ENCODE measurements around the gene LRRC17.
"Not testable (repeated sequence)": the region's sequence is repeated elsewhere in the genome, so short reads cannot be mapped to it uniquely, and the experiment has no call there.

Gene LRRC17

DNA sequence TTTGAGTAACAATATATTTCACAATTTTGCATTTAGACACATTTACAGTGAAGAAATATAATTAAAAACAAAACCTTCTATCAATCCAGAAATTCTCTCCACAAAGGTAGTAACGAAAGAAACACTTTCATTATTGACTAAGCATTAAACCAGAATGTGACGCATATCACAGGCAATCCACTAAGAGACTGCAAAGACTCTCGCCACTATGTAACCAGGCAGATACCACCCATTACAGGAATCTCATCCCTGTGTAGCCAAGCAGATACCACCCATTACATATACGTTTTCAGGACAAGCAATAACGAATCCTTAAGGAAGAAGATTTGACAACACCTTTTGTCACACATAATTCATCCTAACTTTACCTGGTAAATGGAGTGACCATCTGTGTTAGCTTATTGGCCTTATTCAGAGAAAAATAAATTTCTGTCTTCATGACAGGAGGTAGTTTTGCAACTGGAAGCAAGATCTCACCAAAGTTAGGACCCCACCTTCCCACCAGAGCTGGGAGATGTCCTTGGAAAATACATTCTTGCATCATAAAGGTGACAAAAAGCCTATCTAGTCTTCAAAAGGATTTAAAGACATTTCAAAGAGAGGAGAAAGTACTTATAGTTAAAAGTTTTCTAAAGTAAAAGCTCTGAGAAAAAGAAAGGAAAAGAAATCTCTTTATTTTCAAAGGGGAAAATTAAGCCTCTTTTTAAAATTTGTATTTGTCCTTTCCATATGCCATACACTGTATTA, 30.8 kb downstream of the LRRC17 start:
- no peak for DNase-seq

GRCh38 chr7:102944241-102944640, 31.4 kb downstream of the LRRC17 start:
- no peak for DNase-seq

DNA sequence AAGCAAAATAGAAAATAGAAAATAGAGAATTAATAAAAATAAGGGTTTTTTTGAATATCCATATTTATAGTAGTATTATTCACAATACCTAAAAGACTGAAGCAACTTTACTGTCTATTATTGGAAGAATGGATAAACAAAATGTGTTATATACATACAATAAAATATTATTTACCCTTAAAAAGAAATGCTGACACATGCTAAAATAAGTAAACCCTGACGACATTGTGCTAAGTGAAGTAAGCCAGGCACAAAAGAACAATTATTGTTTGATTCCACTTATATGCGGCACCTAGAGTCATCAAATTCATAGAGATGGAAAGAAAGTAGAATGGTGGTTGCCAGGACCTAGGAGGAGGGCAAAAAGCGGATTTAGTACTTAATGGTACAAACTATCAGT, 39.0 kb downstream of the LRRC17 start:
- no peak for DNase-seq

GRCh38 chr7:102953406-102953805, 40.6 kb downstream of the LRRC17 start:
- no peak for DNase-seq

DNA sequence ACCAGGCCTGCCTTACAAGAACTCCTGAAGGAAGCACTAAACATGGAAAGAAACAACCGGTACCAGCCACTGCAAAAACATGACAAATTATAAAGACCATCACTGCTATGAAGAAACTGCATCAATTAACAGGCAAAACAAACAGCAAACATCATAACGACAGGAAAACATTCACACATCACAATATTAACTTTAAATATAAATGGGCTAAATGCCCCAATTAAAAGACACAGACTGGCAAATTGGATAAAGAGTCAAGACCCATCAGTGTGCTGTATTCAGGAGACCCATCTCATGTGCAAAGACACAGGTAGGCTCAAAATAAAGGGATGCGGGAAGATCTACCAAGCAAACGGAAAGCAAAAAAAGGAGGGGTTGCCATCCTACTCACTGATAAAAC, 41.6 kb downstream of the LRRC17 start:
- not testable (repeated sequence) for DNase-seq

DNA sequence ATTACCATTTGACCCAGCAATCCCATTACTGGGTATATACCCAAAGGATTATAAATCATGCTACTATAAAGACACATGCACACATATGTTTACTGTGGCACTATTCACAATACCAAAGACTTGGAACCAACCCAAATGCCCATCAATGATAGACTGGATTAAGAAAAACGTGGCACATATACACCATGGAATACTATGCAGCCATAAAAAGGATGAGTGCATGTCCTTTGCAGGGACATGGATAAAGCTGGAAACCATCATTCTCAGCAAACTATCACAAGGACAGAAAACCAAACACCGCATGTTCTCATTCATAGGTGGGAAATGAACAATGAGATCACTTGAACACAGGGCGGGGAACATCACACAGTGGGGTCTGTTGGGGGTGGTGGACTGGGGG, 45.2 kb downstream of the LRRC17 start:
- DNase-seq, result not testable (repeated sequence)

DNA sequence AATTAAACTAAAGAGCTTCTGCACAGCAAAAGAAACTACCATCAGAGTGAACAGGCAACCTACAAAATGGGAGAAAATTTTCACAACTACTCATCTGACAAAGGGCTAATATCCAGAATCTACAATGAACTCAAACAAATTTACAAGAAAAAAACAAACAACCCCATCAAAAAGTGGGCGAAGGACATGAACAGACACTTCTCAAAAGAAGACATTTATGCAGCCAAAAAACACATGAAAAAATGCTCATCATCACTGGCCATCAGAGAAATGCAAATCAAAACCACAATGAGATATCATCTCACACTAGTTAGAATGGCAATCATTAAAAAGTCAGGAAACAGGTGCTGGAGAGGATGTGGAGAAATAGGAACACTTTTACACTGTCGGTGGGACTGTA, 49.2 kb downstream of the LRRC17 start:
- not testable (repeated sequence) for DNase-seq

DNA sequence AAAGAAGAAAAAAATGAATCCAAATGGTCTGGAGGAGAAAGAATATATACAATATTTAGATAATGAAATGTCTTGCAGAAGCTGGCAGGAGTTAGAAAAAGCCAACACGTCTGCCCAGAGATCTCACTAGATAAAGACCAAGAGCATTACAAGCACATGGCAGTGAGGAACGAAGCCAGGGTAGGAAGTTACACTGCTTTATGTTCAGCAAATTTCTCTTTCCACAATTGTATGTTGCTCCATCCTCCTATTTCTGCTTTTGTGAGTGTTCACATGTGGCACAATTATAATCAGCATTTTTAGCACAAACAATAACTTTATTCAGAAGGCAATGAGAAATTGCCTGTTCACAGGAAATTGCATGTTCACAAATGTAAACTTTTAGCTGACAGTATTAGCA, 53.7 kb downstream of the LRRC17 start:
- DNase-seq, result no peak

DNA sequence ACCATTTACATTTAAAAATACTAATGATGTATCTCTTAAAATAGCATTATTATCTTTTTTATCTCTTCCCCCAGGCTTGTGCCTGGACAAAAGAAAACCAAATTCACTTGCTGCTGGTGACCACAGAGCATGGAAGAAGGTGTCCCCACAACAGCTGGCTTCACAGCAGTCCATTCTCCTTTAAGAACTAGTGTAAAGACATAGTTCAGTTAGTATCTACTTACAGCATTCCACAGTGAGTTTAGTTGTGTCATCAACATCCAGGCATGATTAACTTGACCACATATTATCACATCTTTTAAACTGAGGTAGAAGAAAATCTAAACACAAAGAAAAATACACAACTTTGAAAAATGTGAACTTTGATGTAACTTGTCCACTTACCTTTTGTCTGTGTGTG, 55.0 kb downstream of the LRRC17 start:
- no peak for DNase-seq

DNA sequence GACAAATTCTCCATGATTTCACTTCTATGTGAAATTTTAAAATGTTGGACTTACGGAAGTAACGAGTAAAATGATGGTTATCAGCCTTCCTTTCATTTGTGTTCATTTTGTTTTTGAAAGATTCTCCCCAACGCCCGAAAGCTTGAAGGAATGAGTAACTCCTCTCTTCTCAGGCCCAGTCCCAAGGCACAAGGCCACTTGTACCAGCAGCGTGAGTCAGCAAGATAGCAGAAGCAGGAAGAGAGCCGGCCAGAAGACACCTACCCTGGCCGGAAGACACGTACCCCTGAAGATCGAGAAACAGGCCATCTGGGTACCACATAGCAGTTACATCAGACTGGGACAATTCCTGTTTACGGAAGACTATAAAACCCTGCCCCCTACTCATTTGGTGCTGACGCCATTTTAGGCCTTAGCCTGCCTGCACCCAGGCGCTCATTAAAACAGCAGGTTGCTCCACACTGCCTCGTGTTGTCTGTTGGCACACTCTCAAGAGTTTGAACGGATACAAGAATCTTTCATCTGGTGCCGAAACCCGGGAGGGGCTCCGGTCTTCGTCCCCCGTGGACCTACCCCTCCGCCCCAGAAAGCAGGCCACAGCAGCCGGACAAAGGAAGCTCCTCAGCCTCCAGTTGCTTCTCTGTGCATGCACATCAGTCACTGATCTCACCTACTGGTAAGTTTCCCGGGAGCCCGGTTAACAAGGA, 60.4 kb downstream of the LRRC17 start:
- no peak for DNase-seq

DNA sequence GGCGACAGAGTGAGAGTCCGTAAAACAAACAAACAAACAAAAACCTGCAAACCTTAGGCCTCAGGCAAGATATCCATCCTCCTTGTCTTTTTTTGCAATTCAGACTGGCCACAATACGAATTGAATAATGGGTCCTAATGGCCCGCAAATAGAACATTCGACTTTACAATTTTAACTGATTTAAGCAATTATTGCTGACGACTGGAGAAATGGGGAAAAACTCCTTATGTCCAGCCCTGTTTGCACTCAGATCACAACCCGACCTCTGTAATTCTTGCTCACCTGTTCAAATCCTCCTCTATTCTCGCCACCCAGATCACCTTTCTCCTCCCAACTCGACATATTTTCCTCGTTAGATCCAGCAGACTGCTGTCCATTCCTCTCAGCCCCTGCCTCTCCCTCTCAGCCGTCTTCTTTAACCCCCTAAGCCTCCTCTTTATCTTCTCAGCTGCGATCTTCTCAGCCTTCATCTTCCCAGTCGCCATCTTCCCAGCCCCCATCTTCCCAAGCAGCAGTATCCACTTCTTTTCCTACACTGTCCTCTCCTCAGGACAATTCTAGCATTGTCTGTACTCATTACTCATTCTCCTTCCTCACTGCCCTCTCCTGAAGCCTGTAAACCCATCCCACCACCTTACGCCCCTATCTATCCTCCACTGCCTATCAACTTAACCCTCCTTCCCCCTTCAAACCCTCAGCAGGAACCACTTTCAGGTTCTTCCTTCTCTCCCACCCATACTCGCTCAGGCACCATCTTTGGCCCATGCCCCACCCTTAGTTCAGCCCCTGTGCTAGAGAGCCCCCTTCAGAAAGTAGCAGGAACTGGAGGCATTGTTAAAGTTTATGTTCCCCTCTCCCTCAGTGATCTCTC, 61.8 kb downstream of the LRRC17 start:
- no peak for DNase-seq

GRCh38 chr7:102975854-102976253, 63.1 kb downstream of the LRRC17 start:
- DNase-seq, result no peak

GRCh38 chr7:102976493-102976892, 63.7 kb downstream of the LRRC17 start:
- no peak for DNase-seq

- not testable (repeated sequence) for DNase-seq
Observed at GRCh38 chr7:102977586-102977985, 64.8 kb downstream of the LRRC17 start.

GRCh38 chr7:102978284-102978683, 65.5 kb downstream of the LRRC17 start:
- no peak for DNase-seq

- no peak for DNase-seq
Observed at GRCh38 chr7:102979670-102980069, 66.9 kb downstream of the LRRC17 start.

- no peak for DNase-seq
Observed at GRCh38 chr7:102981451-102981850, 68.7 kb downstream of the LRRC17 start.

DNA sequence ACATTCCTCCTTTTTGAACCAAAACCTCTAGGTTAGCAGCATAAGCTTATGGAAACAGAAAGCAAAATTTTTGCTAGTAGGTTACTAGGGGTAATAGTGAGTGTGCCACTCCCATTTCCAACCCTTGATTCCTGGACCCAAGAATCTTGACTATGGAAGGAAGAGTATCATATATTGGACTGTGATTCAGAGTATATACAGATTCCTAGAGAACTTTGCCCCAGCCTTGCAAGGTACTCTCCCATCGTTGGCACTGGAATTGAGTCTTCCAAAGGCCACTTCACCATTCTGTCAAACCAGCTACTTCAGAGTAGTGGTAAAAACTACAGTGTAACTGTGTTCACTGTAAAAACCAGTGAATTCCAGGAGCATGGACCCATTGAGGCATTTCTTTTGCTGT, 69.4 kb downstream of the LRRC17 start:
- DNase-seq, result no peak

- no peak for DNase-seq
Observed at GRCh38 chr7:102983602-102984001, 70.8 kb downstream of the LRRC17 start.

DNA sequence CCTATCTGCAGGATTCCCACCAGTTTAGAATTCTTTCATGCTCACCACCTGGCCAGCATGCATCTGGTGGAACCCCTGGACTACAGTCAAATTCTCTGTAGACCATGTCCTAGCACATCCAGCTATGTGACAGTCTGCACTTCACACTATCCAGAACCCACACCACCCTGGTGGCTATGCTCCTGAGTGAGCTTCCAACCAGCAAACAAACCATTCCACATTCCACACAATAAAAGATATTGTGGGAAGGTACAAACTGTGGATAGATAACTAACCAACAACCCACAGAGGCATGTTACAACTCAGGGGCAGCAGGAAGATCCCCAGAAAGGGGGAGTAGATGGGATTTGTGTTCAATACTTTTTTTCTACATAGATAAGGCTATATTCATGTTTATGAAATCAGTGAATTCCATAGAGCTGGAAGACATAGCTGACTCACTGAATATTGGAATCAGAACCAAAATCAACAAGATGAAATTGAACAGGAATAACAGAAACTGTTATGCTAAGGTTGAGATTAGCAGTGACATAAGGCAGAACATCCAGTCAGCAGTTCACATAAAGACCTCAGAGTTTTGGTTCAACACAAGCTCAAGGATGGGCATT, 72.5 kb downstream of the LRRC17 start:
- DNase-seq, result no peak

DNA sequence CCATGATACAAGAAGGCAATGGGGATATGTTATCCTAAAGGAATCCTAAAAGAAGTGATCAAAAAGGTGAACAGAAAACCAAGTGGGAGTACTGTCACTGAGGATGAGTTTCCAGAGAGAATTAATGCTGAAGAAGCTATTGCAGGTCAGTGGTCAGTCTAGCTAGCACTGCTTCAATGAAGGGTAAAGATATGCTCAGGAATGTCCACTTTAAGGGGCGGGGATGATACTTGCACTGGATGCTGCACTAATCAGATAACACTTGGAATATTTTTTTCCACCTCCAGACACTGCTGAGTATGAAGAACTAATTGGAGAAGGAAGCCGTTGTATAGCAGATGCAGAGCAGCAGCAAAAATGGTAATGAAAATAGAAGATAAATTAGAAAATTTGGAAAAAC, 75.3 kb downstream of the LRRC17 start:
- DNase-seq, result no peak

DNA sequence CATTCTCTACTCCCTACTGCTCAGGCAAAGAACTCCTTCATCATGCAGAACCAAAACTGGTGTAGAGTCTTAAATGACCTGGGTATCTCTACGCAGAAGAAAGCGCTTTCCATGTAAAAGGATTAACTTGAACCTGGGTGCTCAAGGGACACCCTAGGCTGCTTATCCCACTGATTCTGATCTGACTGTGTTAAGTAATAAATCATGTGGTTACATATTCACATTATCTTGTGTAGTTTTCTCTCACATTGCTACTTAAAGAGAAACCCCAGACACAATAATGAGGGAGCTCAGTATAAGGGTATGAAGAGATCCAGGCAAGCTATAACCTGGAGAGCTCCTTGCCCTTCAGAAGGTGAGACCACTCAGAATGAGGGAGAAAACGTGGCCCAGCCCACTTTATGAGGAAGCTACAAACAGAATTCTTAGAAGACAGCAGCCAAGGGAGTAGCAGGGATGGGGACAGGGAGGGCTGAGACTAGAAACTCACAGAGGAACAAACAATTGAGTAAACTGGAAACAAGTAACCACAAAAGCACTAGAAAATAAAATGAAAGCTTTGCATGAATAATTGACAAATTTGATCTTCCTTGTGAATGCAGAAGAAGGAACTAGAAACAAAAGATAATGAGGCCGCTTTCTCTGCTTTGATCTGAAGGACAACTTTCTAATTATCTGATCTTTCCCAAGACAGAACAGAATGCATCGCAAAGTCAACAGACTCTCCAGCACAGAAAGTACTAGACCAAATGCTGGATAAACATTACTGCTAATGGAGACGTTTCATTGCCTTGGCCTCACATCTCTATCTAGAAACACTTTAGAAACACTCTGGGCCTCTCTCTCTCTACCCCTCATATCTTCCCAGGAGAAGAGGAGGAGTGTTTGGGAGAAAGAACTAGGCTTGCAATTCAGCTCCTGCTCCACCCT, 76.1 kb downstream of the LRRC17 start:
- DNase-seq, result no peak

Data from activated T-cell treated with anti-CD3 and anti-CD28 coated beads, Interleukin-2, amount 50 U/mL, for 48 hours (primary cell).